Kidney glomerular epithelial cell (primary cell): Measurements from ENCODE around the gene F12.
A peak's percentile ranks its signal among the peaks of the same experiment; 100 is the strongest.
"Not testable (repeated sequence)": the region's sequence is repeated elsewhere in the genome, so short reads cannot be mapped to it uniquely, and the experiment has no call there.

ENCODE experiments used
- DNase-seq: peaks from one replicate; lab custom pipeline; 2025; lab: John Stamatoyannopoulos, UW

Gene F12

GRCh38 chr5:177432143-177432838 is 22.9 kb upstream of the F12 start:
- no peak for DNase-seq

- no peak for DNase-seq
These were observed 22.2 kb upstream of the F12 start for GRCh38 chr5:177431317-177432142.

DNA sequence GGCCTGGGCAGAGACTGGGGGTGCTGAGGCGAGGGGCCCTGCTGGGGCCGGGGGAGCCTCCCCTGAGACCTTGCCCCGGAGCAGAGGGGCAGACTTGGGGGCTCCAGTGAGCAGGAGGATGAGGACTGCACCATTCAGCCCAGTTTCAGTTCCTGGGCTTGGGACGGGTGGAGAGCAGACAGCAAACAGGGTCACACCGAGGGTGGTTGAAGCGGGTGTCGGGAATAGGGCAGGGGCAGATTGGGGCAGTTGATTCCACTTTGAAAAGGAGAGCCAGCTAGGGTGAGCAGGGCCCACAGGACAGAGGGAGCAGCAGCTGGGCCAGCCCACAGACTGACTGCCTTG is 21.6 kb upstream of the F12 start:
- no peak for DNase-seq

DNA sequence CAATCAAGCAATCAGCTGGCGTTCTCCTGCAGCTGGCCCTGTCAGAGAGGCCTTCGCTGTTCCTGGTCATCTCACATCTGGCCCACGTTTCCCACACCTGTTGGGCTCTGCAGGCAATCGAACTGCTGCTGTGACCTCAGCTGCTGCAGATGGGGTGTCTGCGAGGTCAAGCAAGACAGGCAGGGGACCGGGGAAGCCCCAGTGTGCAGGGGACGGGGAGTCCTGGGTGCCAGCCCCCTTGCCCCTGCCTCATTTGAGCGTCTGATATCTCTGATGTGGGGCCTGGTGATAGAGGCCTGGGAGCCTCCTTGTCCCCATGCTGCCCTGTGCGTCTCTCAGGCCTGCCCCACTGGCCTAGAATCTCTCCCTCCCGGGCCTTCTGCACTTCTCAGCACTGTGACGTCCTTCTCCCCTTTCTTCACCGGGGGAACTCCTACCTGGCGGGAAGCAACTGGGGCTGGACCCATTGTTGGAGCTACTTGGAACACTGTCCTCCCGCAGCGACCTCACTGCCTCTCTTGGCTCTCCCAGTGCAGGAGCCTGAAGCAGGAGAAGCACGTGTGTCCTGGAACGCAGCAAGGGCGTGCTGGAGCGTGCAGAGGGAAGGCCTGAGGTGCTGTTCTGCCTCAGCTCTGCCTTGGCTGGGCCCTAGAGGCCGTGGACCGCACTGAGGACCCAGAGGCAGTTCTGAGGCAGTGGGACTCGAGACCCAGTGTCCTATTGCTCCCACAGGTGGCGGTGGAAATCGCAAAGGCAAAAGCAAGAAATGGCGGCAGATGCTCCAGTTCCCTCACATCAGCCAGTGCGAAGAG is 21.0 kb upstream of the F12 start:
- DNase-seq, result no peak

DNA sequence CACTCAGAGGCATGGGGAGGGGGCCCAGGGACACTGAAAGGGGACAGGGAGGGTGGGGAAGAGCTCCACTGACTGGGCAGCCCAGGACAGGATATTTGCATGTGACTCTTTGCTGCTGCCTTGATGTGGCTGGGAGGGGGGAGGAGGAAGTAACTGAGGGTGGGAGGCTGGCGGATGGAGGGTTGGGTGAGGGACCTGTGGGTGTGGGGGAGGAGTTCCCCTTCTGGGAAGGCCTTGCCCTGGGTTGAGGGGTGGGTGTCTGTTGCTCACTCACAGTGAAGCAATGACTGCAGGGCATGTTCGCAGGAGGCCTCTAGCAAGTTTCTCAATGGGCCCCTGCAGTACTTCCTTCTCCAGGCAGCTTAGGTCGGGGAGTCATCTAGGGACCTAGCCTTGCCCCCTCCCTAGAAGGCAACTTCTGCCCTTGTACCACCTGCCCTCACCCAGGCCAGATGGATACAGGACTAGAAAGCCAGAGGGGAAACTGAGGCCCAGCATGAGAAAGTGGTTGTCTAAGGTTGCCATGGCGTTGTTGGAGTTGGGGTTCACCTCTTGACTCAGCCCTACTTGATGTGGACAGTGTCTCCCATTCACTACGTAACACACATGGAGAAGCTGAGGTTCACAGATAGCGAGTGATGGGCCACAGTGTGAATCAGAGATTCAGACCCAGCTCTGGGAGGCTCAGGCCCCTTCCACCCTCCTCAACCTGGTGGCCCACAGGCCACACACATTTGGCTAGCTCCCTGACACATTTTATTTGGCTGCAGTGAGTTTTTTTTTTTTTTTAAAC is 20.1 kb upstream of the F12 start:
- no peak for DNase-seq

DNA sequence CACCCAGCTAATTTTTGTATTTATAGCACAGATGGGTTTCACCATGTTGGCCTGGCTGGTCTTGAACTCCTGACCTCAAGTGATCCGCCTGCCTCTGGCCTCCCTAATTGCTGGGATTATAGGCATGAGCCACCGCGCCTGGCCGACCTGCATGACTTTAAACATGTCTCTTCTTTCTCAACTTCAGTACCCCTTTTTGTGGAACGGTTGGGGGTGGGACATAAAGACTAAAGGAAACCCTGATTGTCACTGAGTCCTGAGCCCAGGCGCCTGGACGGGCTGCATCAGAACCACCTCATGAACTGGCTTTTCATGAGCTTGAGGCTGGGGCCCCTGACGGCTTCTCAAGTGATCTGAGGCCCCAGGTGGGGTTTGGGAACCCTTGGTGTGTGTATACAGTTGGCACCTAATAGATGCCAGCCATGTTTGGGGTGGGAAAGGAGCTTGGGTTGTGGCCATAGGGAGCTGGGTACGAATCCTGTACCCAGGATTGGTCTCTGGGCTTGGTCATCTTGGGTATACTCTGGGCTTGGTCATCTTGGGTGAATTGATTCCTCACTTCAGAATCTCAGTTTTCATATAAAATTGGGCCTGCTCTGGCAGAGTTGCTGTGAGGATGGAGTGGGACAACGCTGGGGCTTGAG is 19.3 kb upstream of the F12 start:
- no peak for DNase-seq

GRCh38 chr5:177427919-177428573 is 18.7 kb upstream of the F12 start:
- DNase-seq, result no peak

- no peak for DNase-seq
These were observed 18.0 kb upstream of the F12 start for GRCh38 chr5:177427211-177427822.

DNA sequence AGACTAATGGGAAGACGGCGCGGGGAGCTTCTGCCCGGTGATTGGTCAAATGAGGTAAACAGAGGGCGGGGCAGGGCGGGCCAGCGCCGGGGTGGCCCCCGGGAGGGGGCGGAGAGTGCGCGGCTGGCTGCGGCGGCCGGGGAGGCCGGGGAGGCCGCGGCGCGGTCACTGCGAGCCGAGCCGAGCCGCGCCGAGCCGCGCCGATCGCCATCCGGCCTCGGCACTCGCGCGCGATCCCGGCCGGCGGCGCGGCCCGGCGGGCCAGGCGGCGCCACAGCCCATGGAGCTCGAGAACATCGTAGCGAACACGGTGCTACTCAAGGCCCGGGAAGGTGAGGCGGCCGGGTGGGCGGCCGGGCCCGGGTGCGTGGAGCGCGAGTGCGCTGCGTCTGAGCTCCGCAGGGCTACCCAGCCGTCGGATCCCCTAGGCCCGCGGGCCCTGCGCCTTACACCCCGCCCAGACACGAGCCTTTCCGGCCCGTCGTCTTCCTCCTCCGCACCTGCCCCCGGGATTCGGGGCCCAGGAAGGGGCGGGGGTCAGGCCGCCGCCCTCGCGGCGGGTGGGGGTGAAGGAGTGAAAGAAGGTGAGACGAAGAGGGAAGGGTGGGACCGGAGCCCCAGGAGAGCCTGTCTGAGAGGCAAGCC is 17.3 kb upstream of the F12 start, which contains the start of gene GRK6:
Gene GRK6 (plus strand): TSS at position 111 of the 645 bp plus-strand sequence. CDS start 170 bp downstream, at position 281.
- DNase-seq, result no peak

- peak; percentile 100 for DNase-seq
These were observed 16.6 kb upstream of the F12 start for GRCh38 chr5:177425801-177426565.

GRCh38 chr5:177425196-177425800 is 15.9 kb upstream of the F12 start:
- DNase-seq, result no peak

GRCh38 chr5:177423671-177424070 is 14.3 kb upstream of the F12 start:
- no peak for DNase-seq

- DNase-seq, result no peak
These were observed 11.9 kb upstream of the F12 start for GRCh38 chr5:177421062-177421798.

DNA sequence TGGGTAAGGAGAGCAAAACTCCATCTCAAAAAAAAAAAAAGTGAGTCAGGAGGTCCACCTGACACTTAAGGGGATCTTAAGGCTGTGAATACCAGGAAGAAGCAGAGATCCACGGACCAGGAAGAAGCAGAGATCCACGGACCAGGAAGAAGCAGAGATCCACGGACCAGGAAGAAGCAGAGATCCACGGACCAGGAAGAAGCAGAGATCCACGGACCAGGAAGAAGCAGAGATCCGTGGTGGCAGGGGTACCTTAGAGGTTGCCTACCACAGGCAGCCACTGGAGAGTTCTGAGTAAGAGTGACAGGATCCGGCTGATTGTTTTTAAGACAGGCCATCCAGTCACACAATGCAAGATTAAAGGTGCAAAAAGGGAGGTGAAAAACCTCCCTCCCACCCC is 11.1 kb upstream of the F12 start:
- DNase-seq, result not testable (repeated sequence)

- no peak for DNase-seq
These were observed 9.7 kb upstream of the F12 start for GRCh38 chr5:177419046-177419445.

DNA sequence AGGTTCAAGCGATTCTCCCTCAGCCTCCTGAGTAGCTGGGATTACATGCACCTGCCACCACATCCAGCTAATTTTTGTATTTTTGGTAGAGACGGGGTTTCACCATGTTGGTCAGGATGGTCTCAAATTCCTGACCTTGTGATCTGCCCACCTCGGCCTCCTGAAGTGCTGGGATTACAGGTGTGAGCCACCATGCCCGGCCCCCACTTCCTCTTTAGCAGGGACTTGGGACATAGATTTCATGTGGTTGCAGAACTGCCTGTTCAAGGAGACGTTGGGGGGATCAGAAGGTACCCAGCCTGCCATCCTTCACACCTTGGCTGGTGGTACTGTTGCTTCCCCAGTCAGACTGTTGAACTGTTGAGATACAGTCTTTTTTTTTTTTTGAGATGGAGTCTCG is 7.7 kb upstream of the F12 start:
- not testable (repeated sequence) for DNase-seq

DNA sequence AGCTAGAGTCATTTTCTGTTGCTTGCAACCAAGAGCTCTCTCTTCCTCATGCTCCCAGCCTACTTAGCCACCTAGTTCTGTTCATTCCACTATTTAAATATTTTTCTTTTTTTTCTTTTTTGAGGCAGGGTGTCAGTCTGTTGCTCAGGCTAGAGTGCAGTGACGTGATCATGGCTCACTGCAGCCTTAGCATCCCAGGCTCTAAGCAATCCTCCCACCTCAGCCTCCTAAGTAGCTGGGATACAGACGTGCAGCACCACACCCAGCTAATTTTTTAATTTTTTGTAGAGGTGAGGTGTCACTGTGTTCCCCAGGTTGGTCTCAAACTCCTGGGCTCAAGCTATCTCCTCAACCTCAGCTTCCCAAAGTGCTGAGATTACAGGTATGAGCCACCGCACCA is 5.1 kb upstream of the F12 start:
- no peak for DNase-seq
